GM03348 (cell line): ENCODE data around the gene CAMTA1.

Source experiments
- DNase-seq: peaks from one replicate; pipeline ENCODE4 v3.0.0; 2012; ENCODE audit warnings: low spot score

Gene CAMTA1

GRCh38 chr1:6979003-6979613, 193.9 kb downstream of the CAMTA1 start:
- no peak for DNase-seq

DNA sequence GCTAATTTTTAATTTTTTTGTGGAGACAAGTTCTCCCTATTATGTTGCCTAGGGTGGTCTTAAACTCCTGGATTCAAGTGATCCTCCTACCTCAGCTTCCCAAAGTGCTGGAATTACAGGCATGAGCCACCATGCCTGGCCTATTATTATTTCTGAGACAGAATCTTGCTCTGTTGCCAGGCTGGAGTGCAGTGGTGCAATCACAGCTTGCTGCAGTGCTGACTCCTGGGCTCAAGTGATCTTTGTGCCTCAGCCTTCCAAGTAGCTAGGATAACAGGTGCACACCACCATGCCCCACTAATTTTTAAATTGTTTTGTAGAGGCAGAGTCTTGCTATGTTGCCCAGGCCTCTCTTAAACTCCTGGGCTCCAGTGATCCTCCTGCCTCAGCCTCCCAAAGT, 196.3 kb downstream of the CAMTA1 start:
- DNase-seq, result no peak

- DNase-seq, result no peak
Measured at GRCh38 chr1:6982443-6982842, 197.2 kb downstream of the CAMTA1 start.

DNA sequence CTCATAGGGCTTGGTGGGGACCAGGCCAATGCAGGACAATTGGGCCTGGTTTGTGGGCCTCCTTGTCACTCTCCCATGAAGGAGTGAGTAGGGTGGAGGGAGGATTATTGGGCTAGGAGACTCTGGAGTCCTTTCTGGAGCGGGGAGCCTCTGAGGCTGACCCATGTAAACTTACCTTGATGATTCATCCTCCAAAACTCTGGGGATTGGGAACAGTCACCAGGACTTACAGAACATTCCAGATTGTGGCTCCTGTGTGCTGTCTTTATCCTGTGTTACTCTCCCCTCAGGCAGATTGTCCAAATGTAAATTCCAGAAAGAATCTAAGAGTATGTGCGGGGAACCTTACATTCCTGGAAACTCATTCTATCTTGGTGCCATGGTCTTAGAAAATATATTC, 197.6 kb downstream of the CAMTA1 start:
- DNase-seq, result no peak

GRCh38 chr1:6984536-6984935, 199.3 kb downstream of the CAMTA1 start:
- DNase-seq, result no peak

- DNase-seq, result no peak
Measured at GRCh38 chr1:6984986-6985385, 199.7 kb downstream of the CAMTA1 start.

- no peak for DNase-seq
Measured at GRCh38 chr1:6985549-6986276, 200.5 kb downstream of the CAMTA1 start.

GRCh38 chr1:6986281-6986680, 201.0 kb downstream of the CAMTA1 start:
- no peak for DNase-seq

DNA sequence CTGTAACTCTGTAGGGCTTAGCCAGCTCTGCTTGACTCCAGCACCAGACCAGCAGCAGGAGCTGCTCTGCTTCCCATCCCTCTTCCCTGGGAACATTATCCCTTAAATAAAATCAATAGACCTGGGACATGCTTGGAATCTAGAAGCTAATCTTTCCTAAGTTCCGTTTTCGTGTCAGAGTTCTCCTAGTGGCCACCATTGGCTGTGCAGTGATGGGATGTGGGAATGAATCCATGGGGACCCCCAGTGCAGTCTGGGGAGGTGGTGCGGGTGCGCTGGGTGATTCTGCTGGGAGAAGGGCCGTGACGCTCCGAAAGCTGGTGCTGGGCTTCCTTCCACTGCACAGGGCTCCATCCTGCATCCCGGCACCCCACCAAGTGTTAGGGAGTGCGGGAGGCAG, 202.7 kb downstream of the CAMTA1 start:
- DNase-seq, result no peak

GRCh38 chr1:6988796-6989195, 203.5 kb downstream of the CAMTA1 start:
- DNase-seq, result no peak

DNA sequence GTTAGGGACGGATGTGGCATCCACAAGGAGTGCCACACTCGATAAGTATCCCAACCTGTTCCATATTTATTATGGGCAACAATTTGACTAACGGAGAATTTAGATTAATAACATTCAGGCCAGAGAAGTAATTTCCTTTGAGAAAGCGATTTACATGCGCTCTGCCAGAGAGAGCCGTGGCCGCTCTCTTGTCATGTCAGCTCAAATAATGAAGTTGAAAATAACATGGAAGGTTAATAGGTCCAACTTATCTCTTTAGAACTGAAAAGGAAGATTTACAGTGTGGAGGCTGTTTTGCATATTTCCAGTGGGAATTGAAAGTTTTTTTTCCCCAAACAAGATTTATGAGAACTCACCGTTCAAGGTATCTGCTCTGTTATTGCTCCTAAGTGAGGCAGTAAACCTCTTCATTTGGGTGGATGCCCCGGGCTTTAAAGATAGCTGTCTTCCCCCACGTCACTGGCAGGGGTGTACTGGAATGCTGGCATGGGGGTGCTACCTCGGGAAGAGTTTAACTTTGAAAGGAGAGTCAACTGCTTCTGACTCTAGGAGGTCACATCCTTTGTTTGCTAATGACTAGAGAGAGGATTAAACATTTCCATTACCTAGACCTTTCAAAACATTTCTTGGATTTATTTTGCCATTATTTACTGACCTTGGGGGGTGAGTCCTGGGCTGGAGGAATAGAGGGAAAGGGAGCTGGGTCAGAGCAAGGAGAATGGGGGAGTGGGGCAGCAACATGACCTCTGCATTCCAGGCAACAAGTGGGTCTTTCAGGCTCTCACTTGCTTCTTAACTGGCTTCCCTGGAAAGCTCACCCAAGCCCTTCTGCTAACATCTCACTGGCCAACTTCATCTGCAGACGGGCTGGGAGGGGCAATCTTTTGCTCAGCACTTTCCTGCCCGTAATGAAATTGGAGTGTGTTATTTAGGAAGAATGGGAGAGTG, 204.2 kb downstream of the CAMTA1 start:
- no peak for DNase-seq

DNA sequence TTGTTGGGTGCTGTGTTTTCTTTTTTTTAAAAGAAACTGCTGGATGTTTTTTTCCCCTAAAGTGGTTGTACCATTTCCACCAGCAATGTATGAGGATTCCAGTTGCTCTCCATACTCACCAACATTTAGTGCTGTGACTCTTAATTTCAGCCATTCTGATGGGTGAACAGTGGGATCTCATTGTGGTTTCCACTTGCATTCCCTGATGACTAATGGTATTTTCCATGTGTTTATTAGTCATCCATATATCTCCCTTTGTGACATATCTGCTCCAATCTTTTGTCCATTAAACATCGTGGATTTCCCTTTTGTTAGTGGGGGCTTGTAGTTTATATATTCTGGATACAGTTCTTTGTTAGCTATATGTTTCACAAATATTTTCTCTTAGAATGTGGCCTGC, 206.0 kb downstream of the CAMTA1 start:
- DNase-seq, result peak; percentile 43

DNA sequence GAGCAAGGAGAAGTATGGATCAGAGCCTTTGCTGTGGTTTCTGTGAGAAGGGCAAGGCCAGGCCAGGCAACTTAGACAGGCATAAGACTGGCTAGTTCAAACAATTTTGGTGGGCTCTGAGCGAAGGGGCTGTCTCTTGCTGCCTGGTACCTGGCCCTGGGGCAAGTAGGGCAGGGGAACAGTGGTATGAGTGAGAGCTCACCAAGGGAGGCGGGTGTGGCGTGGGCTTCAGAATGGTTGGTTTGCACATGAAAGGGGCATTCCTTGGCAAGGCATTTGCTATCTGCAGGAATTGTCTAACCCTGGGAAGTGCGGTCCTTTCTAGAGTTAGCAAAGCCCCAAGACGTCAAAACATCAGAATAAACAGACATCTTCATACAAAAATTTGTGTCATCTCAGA, 210.5 kb downstream of the CAMTA1 start:
- no peak for DNase-seq

- no peak for DNase-seq
Measured at GRCh38 chr1:6996371-6996770, 211.1 kb downstream of the CAMTA1 start.

- no peak for DNase-seq
Measured at GRCh38 chr1:6996866-6997265, 211.6 kb downstream of the CAMTA1 start.

GRCh38 chr1:6998267-6998666, 213.0 kb downstream of the CAMTA1 start:
- DNase-seq, result no peak

- no peak for DNase-seq
Measured at GRCh38 chr1:6999826-7000225, 214.6 kb downstream of the CAMTA1 start.

- no peak for DNase-seq
Measured at GRCh38 chr1:7000720-7001119, 215.5 kb downstream of the CAMTA1 start.

GRCh38 chr1:7002728-7003127, 217.5 kb downstream of the CAMTA1 start:
- DNase-seq, result no peak

DNA sequence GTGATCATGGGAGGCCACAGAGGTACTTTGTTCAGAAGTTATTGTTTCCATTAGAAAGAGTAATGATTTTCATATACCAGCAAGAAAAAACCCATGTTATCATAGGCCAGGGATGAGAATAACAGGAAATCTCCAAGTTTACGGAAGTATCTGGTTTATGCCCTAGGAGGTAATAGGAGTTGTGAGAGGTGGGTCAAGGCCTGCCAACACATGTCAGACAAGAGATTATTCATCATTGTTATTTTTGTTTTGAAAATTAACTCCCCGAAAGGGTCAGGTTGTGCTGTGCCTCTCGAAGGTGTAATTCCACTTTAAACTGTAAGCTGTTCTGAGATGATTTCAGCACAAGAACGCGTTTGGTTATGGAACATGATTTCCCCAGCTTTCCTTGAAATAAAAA, 218.4 kb downstream of the CAMTA1 start:
- DNase-seq, result no peak

- no peak for DNase-seq
Measured at GRCh38 chr1:7004181-7004580, 218.9 kb downstream of the CAMTA1 start.

- no peak for DNase-seq
Measured at GRCh38 chr1:7005762-7006161, 220.5 kb downstream of the CAMTA1 start.
